Brain pericyte (primary cell): ENCODE results near the gene SYNPO2.
"Not testable (repeated sequence)": the region's sequence is repeated elsewhere in the genome, so short reads cannot be mapped to it uniquely, and the experiment has no call there.

Experiments
- DNase-seq: peaks from one replicate; pipeline ENCODE4 v3.0.0-alpha.2; 2012; ENCODE audit warnings: low read depth, low spot score

The SYNPO2 gene

DNA sequence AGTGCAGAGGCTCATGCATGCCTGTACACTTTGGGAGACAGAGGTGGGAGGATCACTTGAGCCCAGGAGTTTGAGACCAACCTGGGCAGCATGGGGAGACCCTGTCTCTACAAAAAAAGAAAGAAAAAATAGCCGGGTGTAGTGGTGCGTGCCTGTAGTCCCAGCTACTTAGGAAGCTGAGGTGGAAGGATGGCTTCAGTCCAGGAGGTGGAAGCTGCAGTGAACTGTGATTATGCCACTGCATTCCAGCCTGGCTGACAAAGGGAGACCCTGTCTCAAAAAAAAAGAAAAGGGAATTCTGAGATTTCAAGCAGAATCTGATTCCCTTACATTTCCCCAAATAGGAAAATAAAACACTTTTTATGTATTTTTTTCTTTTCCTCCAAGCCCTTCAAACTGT, 83.5 kb downstream of the SYNPO2 start:
- no peak for DNase-seq

DNA sequence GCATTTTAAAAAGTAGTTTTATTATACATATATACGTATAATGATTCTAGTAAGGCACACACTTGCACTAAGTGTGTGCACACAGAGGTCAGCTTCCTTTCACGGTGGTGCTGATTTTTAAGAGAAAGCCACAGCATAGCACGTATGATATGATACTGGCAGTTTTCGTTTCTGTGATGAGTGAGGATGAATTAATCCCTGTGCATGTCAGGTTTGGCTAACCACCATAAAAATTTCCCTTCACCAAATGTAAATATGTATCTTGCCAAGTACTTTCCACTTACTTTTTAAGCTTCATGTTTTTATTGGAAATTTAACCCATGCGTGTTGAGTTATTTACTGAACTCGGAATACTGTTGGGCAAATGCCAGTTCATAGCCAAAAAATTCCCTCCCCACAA, 84.6 kb downstream of the SYNPO2 start:
- no peak for DNase-seq

DNA sequence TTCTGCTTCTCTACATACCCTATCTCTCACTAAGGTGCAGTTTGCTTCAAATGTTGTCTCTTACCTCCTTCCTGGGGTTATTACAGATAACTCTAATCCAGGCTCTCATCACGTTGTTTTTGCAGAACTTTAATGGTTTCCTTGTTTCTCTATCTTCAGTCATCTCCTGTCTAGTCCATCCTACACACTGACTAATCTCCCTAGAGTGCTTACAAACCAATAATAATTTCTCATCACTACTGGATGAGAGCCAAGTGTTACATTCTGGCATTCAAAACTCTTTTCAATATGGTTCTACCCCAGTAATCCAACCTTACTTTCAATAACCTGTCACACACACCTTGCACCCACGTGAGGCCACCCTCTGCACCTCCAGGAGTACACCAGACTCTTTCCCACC, 86.1 kb downstream of the SYNPO2 start:
- no peak for DNase-seq

DNA sequence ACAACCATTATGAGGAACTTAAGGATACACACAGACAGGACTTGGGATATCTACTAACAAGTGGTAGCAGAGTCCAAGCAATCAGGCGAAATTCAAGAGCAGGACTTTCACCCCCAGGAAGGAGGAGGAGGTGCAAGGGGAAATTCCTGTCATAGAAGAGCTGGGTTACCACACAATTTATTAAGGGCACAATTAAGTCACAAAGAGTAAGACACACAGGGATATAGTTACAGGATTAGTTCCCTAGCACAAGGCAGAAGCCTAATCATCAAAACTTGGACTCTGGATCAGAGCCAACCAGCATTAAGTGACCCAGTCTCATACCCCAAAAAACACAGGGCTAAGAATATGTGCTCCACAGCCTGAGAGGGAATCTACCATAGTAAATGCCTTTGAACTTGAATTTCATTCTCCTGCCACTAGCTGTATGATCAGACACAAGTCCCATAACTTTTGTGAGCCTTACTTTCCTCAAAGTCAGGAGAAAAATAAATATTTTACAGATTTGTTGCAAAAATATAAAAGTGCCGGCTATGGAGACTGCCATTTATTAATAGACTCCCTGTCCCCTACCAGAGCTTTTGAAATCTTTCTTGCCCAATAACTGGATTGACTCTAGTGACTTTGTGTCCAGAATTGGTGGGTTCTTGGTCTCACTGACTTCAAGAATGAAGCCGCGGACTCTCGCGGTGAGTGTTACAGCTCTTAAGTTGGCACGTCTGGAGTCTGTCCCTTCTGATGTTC, 87.0 kb downstream of the SYNPO2 start:
- no peak for DNase-seq

DNA sequence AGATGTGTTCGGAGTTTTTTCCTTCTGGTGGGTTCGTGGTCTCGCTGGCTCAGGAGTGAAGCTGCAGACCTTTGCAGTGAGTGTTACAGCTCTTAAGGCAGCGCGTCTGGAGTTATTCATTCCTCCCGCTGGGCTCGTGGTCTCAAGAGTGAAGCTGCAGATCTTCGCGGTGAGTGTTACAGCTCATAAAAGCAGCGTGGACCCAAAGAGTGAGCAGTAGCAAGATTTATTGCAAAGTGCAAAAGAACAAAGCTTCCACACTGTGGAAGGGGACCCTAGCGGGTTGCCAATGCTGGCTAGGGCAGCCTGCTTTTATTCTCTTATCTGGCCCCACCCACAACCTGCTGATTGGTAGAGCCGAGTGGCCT, 87.5 kb downstream of the SYNPO2 start:
- DNase-seq, result not testable (repeated sequence)

DNA sequence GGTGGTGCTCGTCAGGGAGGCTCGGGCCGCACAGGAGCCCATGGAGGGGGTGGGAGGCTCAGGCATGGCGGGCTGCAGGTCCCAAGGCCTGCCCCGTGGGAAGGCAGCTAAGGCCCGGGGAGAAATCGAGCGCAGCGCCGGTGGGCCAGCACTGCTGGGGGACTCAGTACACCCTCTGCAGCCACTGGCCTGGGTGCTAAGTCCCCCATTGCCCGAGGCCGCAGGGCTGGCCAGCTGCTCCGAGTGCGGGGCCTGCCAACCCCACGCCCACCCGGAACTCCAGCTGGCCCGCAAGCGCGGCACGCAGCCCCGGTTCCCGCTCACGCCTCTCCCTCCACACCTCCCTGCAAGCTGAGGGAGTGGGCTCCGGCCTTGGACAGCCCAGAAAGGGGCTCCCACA, 88.4 kb downstream of the SYNPO2 start:
- DNase-seq, result not testable (repeated sequence)

DNA sequence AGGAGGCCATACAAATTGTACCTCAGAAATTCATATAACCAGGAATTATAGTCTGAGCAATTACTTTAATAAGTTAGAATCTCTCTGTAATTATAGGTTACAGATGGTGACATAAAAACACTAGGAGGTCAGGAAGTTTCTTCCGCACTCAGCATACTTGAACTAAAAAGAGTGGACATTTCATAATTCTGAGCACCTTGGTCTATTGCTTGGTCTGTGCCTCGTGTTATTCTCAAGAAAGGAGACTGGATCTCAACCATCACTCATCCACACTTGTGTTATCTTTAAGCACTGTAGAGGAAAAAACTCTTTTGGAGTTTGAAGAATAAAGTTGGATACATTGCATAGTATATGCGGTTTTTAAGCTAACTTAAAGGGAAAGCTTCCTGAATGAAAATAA, 91.1 kb downstream of the SYNPO2 start:
- no peak for DNase-seq

DNA sequence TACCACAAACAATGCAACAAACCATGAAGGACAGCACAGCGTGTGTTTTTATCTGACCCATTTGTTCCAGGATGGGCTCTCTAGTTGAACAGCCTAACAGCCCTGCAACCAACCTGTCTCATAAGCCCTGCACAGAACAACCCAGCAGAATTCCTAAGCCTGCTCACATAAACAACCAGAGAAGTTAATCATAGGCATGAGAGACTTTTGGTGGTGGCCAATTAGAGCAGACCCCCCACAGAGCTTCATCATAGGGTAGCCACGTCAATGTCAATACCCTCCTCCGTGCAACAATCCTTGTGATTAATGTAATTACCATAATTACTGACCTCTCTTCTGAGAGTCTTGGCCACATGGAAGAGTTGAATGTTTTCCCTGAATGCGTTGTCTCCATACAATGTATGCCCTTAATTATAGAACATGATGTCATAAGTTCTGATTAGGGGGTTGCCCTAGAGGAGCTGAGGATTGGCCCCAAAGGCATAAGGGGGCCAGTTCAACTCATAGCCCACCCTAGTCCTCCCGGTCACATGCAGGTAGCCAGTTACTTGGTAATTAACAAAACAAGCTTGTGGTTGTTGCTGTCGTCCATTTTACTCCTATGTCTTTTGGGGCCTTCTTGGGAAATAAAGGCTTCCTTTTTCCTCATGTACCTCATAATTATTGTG, 92.7 kb downstream of the SYNPO2 start:
- no peak for DNase-seq

DNA sequence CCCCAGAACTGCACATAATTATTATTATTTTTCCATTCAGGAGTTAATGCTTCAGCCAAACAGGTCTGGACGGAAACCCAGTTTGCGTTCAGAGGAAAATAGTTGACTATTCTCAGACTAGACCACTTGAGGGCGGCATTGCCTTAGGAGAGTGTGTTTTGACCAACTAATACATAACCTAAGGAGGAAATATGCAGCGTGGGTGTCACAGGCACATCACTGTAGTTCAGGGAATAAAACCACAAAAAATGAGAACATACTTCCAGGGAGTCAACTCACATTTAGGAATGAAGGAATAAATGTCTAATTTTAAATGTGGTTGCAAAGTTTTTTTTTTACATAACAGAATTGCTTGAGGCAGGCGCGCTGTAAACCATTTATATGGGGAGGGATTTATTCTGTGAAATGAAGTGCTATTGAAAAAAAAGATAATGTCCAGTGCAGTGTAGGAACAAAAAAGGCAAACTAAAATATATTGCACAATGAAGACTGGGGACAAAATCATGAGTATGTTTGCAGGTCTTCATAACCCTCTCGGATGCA, 93.3 kb downstream of the SYNPO2 start:
- no peak for DNase-seq

DNA sequence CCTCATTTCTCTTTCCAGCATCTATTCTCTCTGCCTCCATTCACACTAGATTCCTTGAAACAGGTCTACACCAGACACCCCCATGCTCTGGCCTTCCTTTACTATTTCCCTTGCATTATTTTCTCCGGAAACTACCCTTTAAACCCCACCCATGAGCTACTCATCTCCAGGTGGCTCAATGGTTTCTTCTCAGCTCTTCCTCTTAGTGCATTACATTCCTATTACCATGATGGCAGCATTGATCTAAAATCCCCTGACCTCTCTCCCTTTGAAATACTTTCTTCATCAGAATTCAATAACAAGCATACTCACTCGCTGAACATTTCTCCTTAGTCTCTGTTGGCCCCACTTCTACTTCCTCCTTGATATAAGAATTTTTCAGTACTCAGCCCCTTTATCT, 94.6 kb downstream of the SYNPO2 start:
- DNase-seq, result no peak

DNA sequence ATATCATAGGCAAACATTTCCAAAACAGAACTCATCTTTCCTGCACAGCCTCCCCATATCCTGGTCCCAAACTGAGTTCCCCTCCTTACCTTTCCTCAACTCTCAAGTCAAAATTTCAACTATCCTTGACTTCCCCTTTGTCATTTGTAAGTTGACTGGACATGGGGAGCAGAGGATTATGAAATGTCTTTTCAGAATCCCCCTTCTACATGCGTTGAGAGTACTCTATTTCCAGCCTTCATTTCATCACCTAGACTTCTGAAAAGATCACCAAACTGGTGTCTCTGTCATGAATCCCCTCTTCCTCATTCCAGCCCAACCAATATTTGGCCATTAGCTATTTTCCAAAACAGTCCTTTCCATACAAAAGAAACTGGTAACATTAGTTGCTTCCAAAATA, 95.2 kb downstream of the SYNPO2 start:
- no peak for DNase-seq

DNA sequence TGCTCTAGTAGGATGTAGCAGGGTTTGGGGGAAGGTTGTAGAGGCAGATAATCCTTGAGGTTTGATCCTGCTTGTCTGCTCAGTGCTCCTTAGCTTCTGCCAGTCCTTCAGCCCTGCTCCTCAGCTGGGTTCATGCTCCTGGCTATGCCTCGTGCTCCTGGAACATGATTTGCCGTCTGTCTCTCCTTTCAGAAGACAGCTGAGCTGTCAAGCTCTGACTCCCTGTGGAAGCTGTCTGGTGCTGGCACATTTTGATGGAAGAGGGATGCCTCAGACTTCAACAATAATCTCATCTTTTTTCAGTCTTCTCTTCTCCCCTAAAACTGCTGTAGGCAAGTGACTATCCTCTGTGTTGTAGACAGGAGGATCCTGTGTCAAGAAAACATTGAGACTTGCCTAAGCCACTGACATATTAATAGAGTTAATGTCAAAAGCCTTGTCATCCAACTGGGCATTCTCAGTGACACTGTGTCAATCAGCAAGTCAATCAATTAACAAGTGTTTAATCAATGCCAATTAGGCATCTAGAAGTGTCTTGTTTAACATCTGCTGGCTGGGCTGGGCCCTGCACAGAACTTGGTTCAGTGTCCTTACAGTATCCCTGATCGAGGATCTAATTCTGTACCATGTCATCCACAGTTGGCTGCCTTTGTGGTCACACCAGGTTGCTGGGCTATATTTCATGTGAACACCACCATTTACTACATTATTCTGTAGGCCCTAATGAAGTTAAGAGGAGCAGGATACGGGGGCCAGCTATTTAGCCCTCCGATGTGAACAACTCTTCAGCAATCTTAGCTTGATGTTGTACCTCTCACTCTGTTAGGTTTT, 96.7 kb downstream of the SYNPO2 start:
- no peak for DNase-seq

DNA sequence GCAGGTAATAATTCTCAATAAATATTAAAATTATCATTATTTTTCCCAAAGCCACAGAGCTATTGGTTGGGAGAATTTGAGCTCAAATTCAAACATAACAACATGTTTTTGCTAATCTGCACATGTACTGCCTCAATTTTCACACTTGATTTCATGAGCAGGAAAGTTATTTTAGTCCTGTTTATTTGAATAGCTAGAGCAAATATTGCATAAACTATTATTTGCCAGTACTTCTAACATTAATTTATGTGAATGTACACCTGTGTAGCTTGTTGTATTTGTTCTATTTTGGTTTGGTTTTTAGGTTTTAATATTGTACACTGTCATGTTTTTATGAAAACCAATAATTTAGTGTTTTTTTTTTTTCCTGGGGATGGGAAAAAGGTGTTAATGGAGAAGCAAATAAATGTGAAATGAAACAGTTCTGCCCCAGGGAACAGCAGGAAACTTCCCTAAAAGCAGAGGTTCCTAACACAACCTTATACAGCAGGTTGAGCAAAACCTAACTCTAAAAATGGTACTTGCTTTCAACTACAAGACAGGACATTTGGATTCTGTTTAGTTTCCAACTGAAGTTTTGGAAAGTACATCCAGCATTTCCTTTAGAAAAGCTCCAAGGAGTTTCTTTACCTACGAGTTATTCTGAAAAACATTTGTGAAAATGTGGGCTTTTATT, 99.4 kb downstream of the SYNPO2 start:
- DNase-seq, result no peak

DNA sequence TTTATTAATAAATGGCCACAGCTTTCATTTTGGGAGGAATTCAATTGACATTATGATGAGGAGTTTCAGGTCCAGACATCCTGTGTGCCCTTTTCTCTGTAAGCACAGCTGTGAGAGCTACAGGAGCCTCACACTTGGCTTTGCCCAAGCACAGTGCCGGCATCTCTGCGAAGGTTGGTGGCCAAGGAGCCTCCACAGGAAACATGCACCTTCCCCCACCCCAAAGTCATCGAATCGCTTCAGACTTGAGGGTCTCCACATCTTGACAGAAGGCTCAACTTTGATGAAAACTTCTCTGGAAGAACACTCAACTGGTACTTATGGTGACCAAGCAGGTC, 100.0 kb downstream of the SYNPO2 start:
- DNase-seq, result no peak

DNA sequence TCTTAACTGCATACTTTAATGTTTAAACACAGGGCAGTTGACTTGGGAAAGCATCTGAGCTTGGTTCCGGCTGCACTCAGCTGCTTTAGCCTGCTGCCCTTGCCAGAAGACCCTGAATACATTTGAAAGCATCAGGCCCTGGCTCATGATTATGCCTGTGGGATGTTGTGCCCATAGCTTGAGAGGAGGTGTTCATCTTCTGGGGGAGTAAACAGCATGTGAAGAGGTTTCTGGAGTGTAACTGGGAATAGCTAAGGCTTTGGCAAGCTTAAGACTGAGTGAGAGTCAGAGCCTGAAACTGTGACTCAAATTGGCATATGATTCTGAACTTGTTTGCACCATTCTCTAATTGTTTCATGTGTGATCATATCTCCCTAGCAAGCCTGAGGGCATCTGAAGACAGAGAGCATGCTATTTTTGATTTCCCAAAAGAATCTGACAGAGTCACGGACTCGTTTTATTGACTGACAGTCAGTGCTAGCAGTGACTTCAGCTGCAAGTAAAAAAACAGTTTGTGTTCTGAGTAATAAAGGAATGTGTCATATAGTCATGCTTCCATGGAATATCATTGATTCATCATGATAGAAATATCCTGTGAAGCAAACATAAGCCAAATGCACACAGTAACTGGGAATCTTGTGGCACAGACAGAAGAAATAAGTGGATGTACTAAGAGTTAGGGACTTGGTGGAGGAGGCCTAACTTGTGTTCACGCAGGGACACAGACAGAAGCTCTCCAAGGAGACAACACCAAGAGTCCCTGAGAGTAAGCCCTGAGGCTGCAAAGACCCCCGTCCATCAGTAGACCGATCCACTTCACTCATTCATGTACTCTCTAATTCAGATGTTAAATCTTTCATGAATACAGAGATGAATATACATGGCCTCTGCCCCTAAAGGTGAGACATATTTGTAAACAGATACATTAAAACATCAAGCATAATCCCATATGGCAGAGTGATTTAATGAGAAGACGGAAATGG, 100.7 kb downstream of the SYNPO2 start:
- no peak for DNase-seq

DNA sequence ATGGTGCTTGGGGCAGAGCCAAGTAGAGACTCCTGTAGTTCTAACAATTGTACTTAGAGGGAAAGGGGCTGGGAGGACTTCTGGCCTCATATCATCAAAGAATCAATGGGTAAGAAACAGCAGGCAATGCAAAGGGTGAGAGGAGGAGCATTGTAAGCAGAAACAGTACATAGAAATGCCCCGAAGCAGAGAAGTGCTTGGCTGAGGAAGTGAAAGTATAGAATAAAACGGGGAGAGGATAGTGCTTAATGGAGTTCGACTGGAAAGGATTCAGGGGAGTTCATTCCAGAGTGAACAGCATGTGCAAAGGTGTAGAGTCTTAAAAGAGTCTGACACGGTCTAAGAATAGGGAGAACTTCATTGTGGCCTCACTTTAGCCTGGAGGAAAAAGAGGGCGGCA, 103.0 kb downstream of the SYNPO2 start:
- DNase-seq, result no peak

DNA sequence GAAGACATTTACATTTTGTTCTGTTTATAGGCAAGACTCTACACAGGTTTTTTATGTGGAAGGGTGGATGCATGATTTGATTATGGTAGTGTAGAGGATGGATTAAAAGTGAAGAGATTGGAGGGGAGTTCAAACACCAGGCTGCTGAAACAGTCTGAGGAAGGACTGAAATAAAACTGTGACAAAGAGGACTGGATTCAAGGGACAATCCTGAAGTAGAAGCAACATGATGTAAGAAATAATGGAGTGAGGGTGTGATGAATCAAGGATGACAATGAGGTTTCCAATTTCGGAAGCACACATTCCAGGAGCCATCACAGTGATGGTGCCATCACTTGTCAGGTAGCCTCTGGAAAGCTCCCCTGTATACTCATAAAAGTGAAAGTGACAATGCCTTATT, 103.5 kb downstream of the SYNPO2 start:
- no peak for DNase-seq

DNA sequence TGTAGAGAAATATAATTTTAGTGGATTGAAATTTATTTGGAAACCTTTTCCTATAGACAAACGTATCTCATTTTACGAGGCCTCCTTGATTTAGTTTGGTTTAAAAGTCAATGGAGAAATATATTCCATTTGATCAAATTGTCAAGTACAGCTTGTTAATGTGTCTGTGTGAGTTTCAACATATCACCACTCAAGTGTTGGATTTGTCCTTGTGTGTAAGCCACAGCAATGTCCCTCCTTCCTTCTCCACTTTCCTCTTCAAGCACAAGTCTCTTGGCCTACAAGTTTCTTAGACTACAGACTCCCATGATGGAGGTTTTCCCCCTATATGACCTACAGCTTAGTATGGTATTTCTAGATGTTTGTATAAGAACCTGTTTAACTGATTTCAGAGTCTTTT, 104.7 kb downstream of the SYNPO2 start:
- DNase-seq, result no peak

DNA sequence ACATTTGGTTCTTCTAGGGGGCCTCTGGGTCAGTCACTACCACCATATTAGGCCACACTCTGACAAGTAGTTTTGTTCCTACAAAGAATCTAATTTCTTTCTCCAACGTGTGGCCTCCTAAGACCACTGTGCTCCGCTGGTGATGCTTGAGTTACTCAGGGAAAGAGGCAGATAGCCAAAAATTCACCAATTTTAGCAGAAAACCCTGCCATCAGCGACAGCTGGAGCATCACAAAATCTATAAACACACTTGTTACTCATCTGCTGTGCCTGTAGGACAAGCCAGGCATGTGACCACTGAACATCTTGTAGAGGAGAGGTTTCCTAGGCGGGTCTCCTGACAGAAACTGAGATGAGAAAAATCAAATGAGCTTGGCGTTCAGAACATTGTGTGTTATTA, 105.4 kb downstream of the SYNPO2 start:
- DNase-seq, result no peak

DNA sequence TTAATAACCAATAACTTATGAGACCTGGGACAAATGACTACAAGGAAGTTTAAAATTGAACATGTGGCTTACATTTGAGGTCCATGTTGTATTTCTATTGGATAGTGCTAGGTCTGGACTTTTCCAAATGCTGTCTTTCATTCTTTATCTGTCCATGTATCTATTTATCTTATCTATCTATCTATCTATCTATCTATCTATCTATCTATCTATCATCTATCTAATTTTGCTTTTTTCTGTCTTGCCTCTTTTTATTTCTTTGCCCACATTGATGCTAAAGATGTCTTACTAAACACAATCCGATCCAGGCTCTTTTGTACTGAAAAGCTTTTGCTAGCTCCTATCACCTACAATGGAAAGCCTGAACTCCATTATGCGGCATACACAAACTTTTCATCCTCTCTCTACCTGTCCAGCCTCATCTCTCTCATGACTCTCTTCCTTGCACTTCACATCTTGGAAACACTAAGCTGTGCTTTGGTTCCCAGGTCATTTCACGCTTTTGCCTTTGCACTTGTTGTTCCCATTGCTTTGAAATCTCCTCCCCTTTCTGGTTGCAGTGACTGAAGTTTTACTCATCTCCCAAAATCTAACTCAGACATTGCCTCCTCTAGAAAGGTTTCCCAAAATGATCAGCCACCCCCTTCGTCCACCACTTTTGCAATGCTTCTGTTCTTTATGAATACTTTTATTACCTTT, 107.2 kb downstream of the SYNPO2 start:
- no peak for DNase-seq
